ENCODE data around the gene NUDT3.

DNA sequence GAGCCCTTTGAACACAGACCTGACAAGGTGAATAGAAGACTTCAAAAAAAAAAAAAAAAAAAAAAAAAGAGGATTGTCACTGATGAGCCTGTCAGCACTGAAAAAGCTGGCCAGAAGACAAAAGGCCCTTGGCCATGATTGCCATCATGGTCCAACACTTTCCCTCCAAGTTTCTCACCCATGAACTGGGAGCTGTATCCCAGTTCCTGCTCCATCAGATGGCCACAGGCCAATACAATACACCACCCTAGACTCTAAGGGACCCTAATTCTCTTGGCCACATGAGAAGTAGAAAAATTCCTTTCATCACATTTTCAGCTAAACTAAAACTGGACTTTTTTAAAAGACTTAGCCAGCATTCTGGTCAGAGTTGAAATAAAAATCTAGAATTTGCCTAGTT is 50.2 kb downstream of the NUDT3 start:
- TF ChIP-seq CTCF (IDR thresholded peaks at IDR 0.05) (no peak), POLR2A (IDR thresholded peaks at IDR 0.05) (no peak)
